ENCODE results near the gene REXO4. TPM values are rescaled to one million over a fixed set of nuclear protein-coding genes. Genes with fewer than 3 reads are reported as not detected.
"Not testable (repeated sequence)": the region's sequence is repeated elsewhere in the genome, so short reads cannot be mapped to it uniquely, and the experiment has no call there.

REXO4 gene
- total RNA-seq, 1 donor from 2014 or later = 33.3 TPM

- intact Hi-C loops (cut with micrococcal nuclease) = loop anchor here (10.0 kb wide), 2 partner anchors 646 to 756 kb away; partner anchors contain the start of genes BRD3OS and WDR5
- Mint-ChIP-seq H3K36me3 (ENCODE audit: low read depth) (peaks cover 3% of the 10 kb centered on the region), H3K4me1 (peaks cover 17% of the 10 kb centered on the region), H3K4me3 (no peak overlapping the region), H3K27ac (no peak overlapping the region), H3K9me3 (no peaks in the 10 kb centered on the region), H3K27me3 (no peaks in the 10 kb centered on the region)
- no peak for TF ChIP-seq CTCF (IDR thresholded peaks at IDR 0.05)
- no peak for ATAC-seq (ENCODE audit: low read depth)
- ChIA-PET POLR2A (interaction anchor here (0.6 kb wide), 1 partner anchor 57 kb away, joined by 3 read pairs; no protein-coding TSS in a partner anchor), CTCF (interaction anchor here (1.0 kb wide), 1 partner anchor 30 kb away, joined by 3 read pairs; the partner anchor contains the start of genes MED22 and RPL7A)
- no peak for DNase-seq
Observed at GRCh38 chr9:133378408-133378962, 39.3 kb downstream of the REXO4 start.

GRCh38 chr9:133377721-133378216 is 40.0 kb downstream of the REXO4 start:
- TF ChIP-seq CTCF (IDR thresholded peaks at IDR 0.05) = no peak
- Mint-ChIP-seq H3K4me1 (peaks cover 21% of the 10 kb centered on the region), H3K36me3 (ENCODE audit: low read depth) (peaks cover 7% of the 10 kb centered on the region), H3K9me3 (no peaks in the 10 kb centered on the region), H3K27ac (no peak overlapping the region), H3K27me3 (no peaks in the 10 kb centered on the region), H3K4me3 (no peak overlapping the region)
- no peak for ATAC-seq (ENCODE audit: low read depth)
- ChIA-PET POLR2A (interaction anchor here (0.7 to 2.0 kb wide), 4 partner anchors 22 to 896 kb away, joined by 3 to 10 read pairs (median 6); partner anchors contain the start of genes SURF1 and SURF2), CTCF (interaction anchor here (1.2 kb wide), 1 partner anchor 191 kb away, joined by 4 read pairs; no protein-coding TSS in a partner anchor)
- intact Hi-C loops (cut with micrococcal nuclease) = loop anchor here (10.0 kb wide), 2 partner anchors 647 to 757 kb away; partner anchors contain the start of genes BRD3OS and WDR5
- DNase-seq = no peak

GRCh38 chr9:133377280-133377679 is 40.5 kb downstream of the REXO4 start:
- H3K4me3 Mint-ChIP-seq = peak overlapping the region; percentile 66
- ChIA-PET CTCF (interaction anchor here (1.2 kb wide), 1 partner anchor 191 kb away, joined by 4 read pairs; no protein-coding TSS in a partner anchor), POLR2A (interaction anchor here (0.7 to 2.0 kb wide), 10 partner anchors 8 to 897 kb away, joined by 3 to 10 read pairs (median 5); partner anchors contain the start of genes GTF3C5, SLC2A6, SURF1 and SURF2)
- not testable (repeated sequence) for H3K27me3 Mint-ChIP-seq; H3K27ac Mint-ChIP-seq; DNase-seq; ATAC-seq (ENCODE audit: low read depth); H3K9me3 Mint-ChIP-seq
- peaks cover 11% of the 10 kb centered on the region for H3K36me3 Mint-ChIP-seq (ENCODE audit: low read depth)
- H3K4me1 Mint-ChIP-seq = peaks cover 26% of the 10 kb centered on the region
- intact Hi-C loops (cut with micrococcal nuclease) = loop anchor here (10.0 kb wide), 2 partner anchors 648 to 758 kb away; partner anchors contain the start of genes BRD3OS and WDR5

GRCh38 chr9:133375724-133376654 is 41.8 kb downstream of the REXO4 start, which contains the start of the genes STKLD1 and SURF4:
TSS of gene STKLD1 (plus strand) at chr9:133376366. CDS start at chr9:133376474, 108 bp downstream.
TSS of gene SURF4 (minus strand) at chr9:133376060. CDS start at chr9:133375969, 91 bp downstream.
- no peak for TF ChIP-seq CTCF (IDR thresholded peaks at IDR 0.05)
- ATAC-seq (ENCODE audit: low read depth) (peak; percentile 96), DNase-seq (peak; percentile 99)
- Mint-ChIP-seq H3K27ac (peak within 1 kb of the TSS; percentile 74), H3K27me3 (no peaks in the 10 kb centered on the region), H3K4me1 (peaks cover 39% of the 10 kb centered on the region), H3K9me3 (no peaks in the 10 kb centered on the region), H3K36me3 (ENCODE audit: low read depth) (peaks cover 16% of the 10 kb centered on the region), H3K4me3 (peak within 1 kb of the TSS; percentile 91)
- ChIA-PET CTCF (no interaction called here), POLR2A (interaction anchor here (0.9 to 3.7 kb wide), 13 partner anchors 10 to 345 kb away, joined by 4 to 26 read pairs (median 5); partner anchors contain the start of genes GTF3C5, MED22, REXO4 and RPL7A)
- intact Hi-C loops (cut with micrococcal nuclease) = loop anchor here (1.0 to 10.0 kb wide), 8 partner anchors 20 to 759 kb away; partner anchors contain the start of genes BRD3OS, CACFD1, MED22 and REXO4

Data from activated B cell treated with CpG ODN at 0.5 μM for 24 hours (primary cell).